HEK293 (cell line): Measurements from ENCODE around the gene TTC9B.
A peak's percentile ranks its signal among the peaks of the same experiment; 100 is the strongest.

Experiments used
- GLIS1 ChIP-seq: fragments of 450-650 bp; formaldehyde crosslinking; IDR thresholded peaks from 2 replicates; pipeline ENCODE4 v1.5.1; 2016; ENCODE audit warnings: missing biosample characterization, missing genetic modification characterization
- GLIS2 ChIP-seq: fragments of 450-650 bp; formaldehyde crosslinking; IDR thresholded peaks from 2 replicates; pipeline ENCODE4 v1.5.1; 2016; ENCODE audit warnings: missing biosample characterization, missing genetic modification characterization
- KLF10 ChIP-seq: fragments of 450-650 bp; IDR thresholded peaks from 2 replicates; pipeline ENCODE4 v1.5.1; 2018; ENCODE audit warnings: missing biosample characterization, mild to moderate bottlenecking, missing genetic modification characterization
- KLF16 ChIP-seq: fragments of 450-650 bp; formaldehyde crosslinking; IDR thresholded peaks from 2 replicates; pipeline ENCODE4 v1.5.1; 2017; ENCODE audit warnings: missing biosample characterization, missing genetic modification characterization
- KLF17 ChIP-seq: fragments of 450-650 bp; formaldehyde crosslinking; IDR thresholded peaks from 2 replicates; pipeline ENCODE4 v1.5.1; 2016; ENCODE audit warnings: missing biosample characterization, missing genetic modification characterization
- KLF9 ChIP-seq: fragments of 450-650 bp; formaldehyde crosslinking; IDR thresholded peaks from 2 replicates; pipeline ENCODE4 v1.5.1; 2016; ENCODE audit warnings: missing biosample characterization, missing genetic modification characterization, low read depth
- SP2 ChIP-seq: fragments of 450-650 bp; formaldehyde crosslinking; IDR thresholded peaks from 2 replicates; pipeline ENCODE4 v1.5.1; 2016; ENCODE audit warnings: missing biosample characterization, missing genetic modification characterization
- SP3 ChIP-seq: fragments of 450-650 bp; formaldehyde crosslinking; IDR thresholded peaks from 2 replicates; pipeline ENCODE4 v1.5.1; 2016; ENCODE audit warnings: missing biosample characterization, missing genetic modification characterization
- TCF7L2 ChIP-seq: IDR thresholded peaks from 2 replicates; pipeline ENCODE4 v1.6.1; 2011; ENCODE audit warnings: low read depth, mild to moderate bottlenecking, inconsistent platforms, low read length, moderate library complexity, borderline replicate concordance
- ZBTB26 ChIP-seq: fragments of 450-650 bp; formaldehyde crosslinking; optimal IDR thresholded peaks from 2 replicates; pipeline ENCODE3; 2016; ENCODE audit warnings: missing biosample characterization, mild to moderate bottlenecking, missing genetic modification characterization
- ZFP3 ChIP-seq: fragments of 450-650 bp; formaldehyde crosslinking; IDR thresholded peaks from 2 replicates; pipeline ENCODE4 v1.5.1; 2016; ENCODE audit warnings: low read depth, missing biosample characterization, missing genetic modification characterization
- ZFP69B ChIP-seq: fragments of 450-650 bp; formaldehyde crosslinking; IDR thresholded peaks from 2 replicates; pipeline ENCODE4 v1.5.1; 2016; ENCODE audit warnings: missing biosample characterization, missing genetic modification characterization
- ZNF2 ChIP-seq: fragments of 450-650 bp; formaldehyde crosslinking; IDR thresholded peaks from 2 replicates; pipeline ENCODE4 v1.5.1; 2016; ENCODE audit warnings: missing biosample characterization, missing genetic modification characterization
- ZNF335 ChIP-seq: fragments of 450-650 bp; formaldehyde crosslinking; conservative IDR thresholded peaks from 2 replicates; pipeline ENCODE4 v1.5.1; 2016; ENCODE audit warnings: missing biosample characterization, missing genetic modification characterization
- ZNF37A ChIP-seq: fragments of 450-650 bp; IDR thresholded peaks from 2 replicates; pipeline ENCODE4 v1.5.1; 2018; ENCODE audit warnings: missing biosample characterization, missing genetic modification characterization
- ZNF416 ChIP-seq: fragments of 450-650 bp; formaldehyde crosslinking; IDR thresholded peaks from 2 replicates; pipeline ENCODE4 v1.5.1; 2016; ENCODE audit warnings: missing biosample characterization, missing genetic modification characterization
- ZNF433 ChIP-seq: fragments of 450-650 bp; formaldehyde crosslinking; IDR thresholded peaks from 2 replicates; pipeline ENCODE4 v1.5.1; 2016; ENCODE audit warnings: missing biosample characterization, missing genetic modification characterization, low read depth
- ZNF48 ChIP-seq: fragments of 450-650 bp; formaldehyde crosslinking; IDR thresholded peaks from 2 replicates; pipeline ENCODE4 v1.5.1; 2016; ENCODE audit warnings: missing biosample characterization, missing genetic modification characterization
- ZNF549 ChIP-seq: fragments of 450-650 bp; IDR thresholded peaks from 2 replicates; pipeline ENCODE4 v1.5.1; 2018; ENCODE audit warnings: missing biosample characterization, missing genetic modification characterization, mild to moderate bottlenecking, inconsistent platforms, moderate library complexity
- ZNF561 ChIP-seq: fragments of 450-650 bp; IDR thresholded peaks from 2 replicates; pipeline ENCODE4 v1.5.1; 2018; ENCODE audit warnings: missing biosample characterization, missing genetic modification characterization, borderline replicate concordance
- ZNF610 ChIP-seq: fragments of 450-650 bp; formaldehyde crosslinking; IDR thresholded peaks from 2 replicates; pipeline ENCODE4 v1.5.1; 2016; ENCODE audit warnings: missing biosample characterization, missing genetic modification characterization, borderline replicate concordance
- ZNF677 ChIP-seq: fragments of 450-650 bp; IDR thresholded peaks from 2 replicates; pipeline ENCODE4 v1.5.0; 2018; ENCODE audit warnings: missing biosample characterization, mild to moderate bottlenecking, missing genetic modification characterization, moderate library complexity
- ZNF692 ChIP-seq: fragments of 450-650 bp; formaldehyde crosslinking; IDR thresholded peaks from 2 replicates; pipeline ENCODE4 v1.5.1; 2016; ENCODE audit warnings: missing biosample characterization, missing genetic modification characterization
- ZNF76 ChIP-seq: fragments of 450-650 bp; formaldehyde crosslinking; IDR thresholded peaks from 2 replicates; pipeline ENCODE4; 2016; ENCODE audit warnings: low read depth, missing biosample characterization, missing genetic modification characterization, borderline replicate concordance
- TF ChIP-seq, protein P1 (sequence below): fragments of 450-650 bp; formaldehyde crosslinking; IDR thresholded peaks from 2 replicates; pipeline ENCODE4 v1.5.1; 2016; ENCODE audit warnings: missing biosample characterization, missing genetic modification characterization
- TF ChIP-seq, protein P2 (sequence below): fragments of 450-650 bp; formaldehyde crosslinking; IDR thresholded peaks from 2 replicates; pipeline ENCODE4 v1.5.1; 2016; ENCODE audit warnings: missing biosample characterization, missing genetic modification characterization
- TF ChIP-seq, protein P3 (sequence below): fragments of 450-650 bp; formaldehyde crosslinking; IDR thresholded peaks from 2 replicates; pipeline ENCODE4 v1.5.1; 2017; ENCODE audit warnings: missing biosample characterization, missing genetic modification characterization
- TF ChIP-seq, protein P4 (sequence below): fragments of 450-650 bp; formaldehyde crosslinking; IDR thresholded peaks from 2 replicates; pipeline ENCODE4 v1.5.1; 2016; ENCODE audit warnings: missing biosample characterization, missing genetic modification characterization

Gene TTC9B

GRCh38 chr19:40217934-40218890 lies at the start of gene TTC9B (continued):
- TF ChIP-seq, protein P1, sequence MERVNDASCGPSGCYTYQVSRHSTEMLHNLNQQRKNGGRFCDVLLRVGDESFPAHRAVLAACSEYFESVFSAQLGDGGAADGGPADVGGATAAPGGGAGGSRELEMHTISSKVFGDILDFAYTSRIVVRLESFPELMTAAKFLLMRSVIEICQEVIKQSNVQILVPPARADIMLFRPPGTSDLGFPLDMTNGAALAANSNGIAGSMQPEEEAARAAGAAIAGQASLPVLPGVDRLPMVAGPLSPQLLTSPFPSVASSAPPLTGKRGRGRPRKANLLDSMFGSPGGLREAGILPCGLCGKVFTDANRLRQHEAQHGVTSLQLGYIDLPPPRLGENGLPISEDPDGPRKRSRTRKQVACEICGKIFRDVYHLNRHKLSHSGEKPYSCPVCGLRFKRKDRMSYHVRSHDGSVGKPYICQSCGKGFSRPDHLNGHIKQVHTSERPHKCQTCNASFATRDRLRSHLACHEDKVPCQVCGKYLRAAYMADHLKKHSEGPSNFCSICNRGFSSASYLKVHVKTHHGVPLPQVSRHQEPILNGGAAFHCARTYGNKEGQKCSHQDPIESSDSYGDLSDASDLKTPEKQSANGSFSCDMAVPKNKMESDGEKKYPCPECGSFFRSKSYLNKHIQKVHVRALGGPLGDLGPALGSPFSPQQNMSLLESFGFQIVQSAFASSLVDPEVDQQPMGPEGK (tag by site-specific recombination), result peak; percentile 31; the same call in 1 of the 2 replicates
- TF ChIP-seq, protein P2, sequence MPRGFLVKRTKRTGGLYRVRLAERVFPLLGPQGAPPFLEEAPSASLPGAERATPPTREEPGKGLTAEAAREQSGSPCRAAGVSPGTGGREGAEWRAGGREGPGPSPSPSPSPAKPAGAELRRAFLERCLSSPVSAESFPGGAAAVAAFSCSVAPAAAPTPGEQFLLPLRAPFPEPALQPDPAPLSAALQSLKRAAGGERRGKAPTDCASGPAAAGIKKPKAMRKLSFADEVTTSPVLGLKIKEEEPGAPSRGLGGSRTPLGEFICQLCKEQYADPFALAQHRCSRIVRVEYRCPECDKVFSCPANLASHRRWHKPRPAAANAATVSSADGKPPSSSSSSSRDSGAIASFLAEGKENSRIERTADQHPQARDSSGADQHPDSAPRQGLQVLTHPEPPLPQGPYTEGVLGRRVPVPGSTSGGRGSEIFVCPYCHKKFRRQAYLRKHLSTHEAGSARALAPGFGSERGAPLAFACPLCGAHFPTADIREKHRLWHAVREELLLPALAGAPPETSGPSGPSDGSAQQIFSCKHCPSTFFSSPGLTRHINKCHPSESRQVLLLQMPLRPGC (tag by site-specific recombination), result 0 out of 2 replicates have a peak, but pooled peaks have one; percentile 18
- TF ChIP-seq ZNF416 (tag by site-specific recombination) (no peak), ZBTB26 (tag by site-specific recombination) (peak; percentile 26), ZFP3 (tag by site-specific recombination) (no peak), ZNF76 (tag by site-specific recombination) (peak; percentile 93), ZNF335 (no peak), KLF10 (0 out of 2 replicates have a peak, but pooled peaks have one; percentile 33), ZNF561 (0 out of 2 replicates have a peak, but pooled peaks have one; percentile 45), KLF9 (tag by site-specific recombination) (no peak), ZNF433 (tag by site-specific recombination) (no peak), ZNF2 (tag by site-specific recombination) (no peak), ZNF692 (peak; percentile 39; the same call in 1 of the 2 replicates), ZNF37A (no peak), GLIS2 (peak; percentile 91), ZFP69B (tag by site-specific recombination) (0 out of 2 replicates have a peak, but pooled peaks have one; percentile 42), ZNF549 (tag by site-specific recombination) (no peak), SP3 (tag by site-specific recombination) (peak; percentile 53), KLF16 (tag by site-specific recombination) (peak; percentile 42; the same call in 1 of the 2 replicates), SP2 (tag by site-specific recombination) (peak; percentile 46; the same call in 1 of the 2 replicates), ZNF48 (no peak), KLF17 (tag by site-specific recombination) (peak; percentile 30; the same call in 1 of the 2 replicates), ZNF677 (tag by site-specific recombination) (no peak), GLIS1 (tag by site-specific recombination) (peak; percentile 66; the same call in 1 of the 2 replicates), TCF7L2 (no peak), ZNF610 (tag by site-specific recombination) (no peak)
- TF ChIP-seq, protein P3, sequence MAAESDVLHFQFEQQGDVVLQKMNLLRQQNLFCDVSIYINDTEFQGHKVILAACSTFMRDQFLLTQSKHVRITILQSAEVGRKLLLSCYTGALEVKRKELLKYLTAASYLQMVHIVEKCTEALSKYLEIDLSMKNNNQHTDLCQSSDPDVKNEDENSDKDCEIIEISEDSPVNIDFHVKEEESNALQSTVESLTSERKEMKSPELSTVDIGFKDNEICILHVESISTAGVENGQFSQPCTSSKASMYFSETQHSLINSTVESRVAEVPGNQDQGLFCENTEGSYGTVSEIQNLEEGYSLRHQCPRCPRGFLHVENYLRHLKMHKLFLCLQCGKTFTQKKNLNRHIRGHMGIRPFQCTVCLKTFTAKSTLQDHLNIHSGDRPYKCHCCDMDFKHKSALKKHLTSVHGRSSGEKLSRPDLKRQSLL, result 0 out of 2 replicates have a peak, but pooled peaks have one; percentile 12
- TF ChIP-seq, protein P4, sequence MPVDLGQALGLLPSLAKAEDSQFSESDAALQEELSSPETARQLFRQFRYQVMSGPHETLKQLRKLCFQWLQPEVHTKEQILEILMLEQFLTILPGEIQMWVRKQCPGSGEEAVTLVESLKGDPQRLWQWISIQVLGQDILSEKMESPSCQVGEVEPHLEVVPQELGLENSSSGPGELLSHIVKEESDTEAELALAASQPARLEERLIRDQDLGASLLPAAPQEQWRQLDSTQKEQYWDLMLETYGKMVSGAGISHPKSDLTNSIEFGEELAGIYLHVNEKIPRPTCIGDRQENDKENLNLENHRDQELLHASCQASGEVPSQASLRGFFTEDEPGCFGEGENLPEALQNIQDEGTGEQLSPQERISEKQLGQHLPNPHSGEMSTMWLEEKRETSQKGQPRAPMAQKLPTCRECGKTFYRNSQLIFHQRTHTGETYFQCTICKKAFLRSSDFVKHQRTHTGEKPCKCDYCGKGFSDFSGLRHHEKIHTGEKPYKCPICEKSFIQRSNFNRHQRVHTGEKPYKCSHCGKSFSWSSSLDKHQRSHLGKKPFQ, result no peak
